ENCODE data around the gene PDCD6IP.

GRCh38 chr3:33855884-33856546 is 57.6 kb downstream of the PDCD6IP start:
- TF ChIP-seq SUZ12 (IDR thresholded peaks at IDR 0.05; ENCODE audit: extremely low read depth, insufficient read depth, insufficient read length) = no peak
- TF ChIP-seq YY1 (IDR thresholded peaks at IDR 0.05; ENCODE audit: insufficient read depth, insufficient read length) = no peak

Measured in NT2/D1 (cell line).